H1 (cell line): ENCODE data around the gene PLK5. TPM values are rescaled to one million over a fixed set of nuclear protein-coding genes. Genes with fewer than 3 reads are reported as not detected.
A peak's percentile ranks its signal among the peaks of the same experiment; 100 is the strongest.

ENCODE experiments used
- ASH2L ChIP-seq: fragments of 200-600, 300-600 bp; sonication (generic); IDR thresholded peaks from one replicate; pipeline ENCODE4 v1.7.1; 2017; ENCODE audit warnings: low read length
- BACH1 ChIP-seq: IDR thresholded peaks from 2 replicates; pipeline ENCODE4 v1.6.1; 2012; ENCODE audit warnings: low read length, improper control_type of control experiment
- BRCA1 ChIP-seq: IDR thresholded peaks from 2 replicates; pipeline ENCODE4 v1.6.1; 2012; ENCODE audit warnings: low read depth, low read length, improper control_type of control experiment
- CEBPB ChIP-seq: IDR thresholded peaks from 2 replicates; pipeline ENCODE4 v1.6.1; 2012; ENCODE audit warnings: low read depth, low read length
- FOSL1 ChIP-seq: IDR thresholded peaks from 2 replicates; pipeline ENCODE4 v1.6.1; 2011; ENCODE audit warnings: mild to moderate bottlenecking, low read depth, low read length, moderate library complexity; ENCODE audit not compliant: insufficient read depth
- GABPA ChIP-seq: IDR thresholded peaks from 2 replicates; pipeline ENCODE4 v1.6.1; 2011; ENCODE audit warnings: mild to moderate bottlenecking, low read length, moderate library complexity, borderline replicate concordance; ENCODE audit not compliant: insufficient read depth
- GTF2F1 ChIP-seq: IDR thresholded peaks from 2 replicates; pipeline ENCODE4 v1.6.1; 2012; ENCODE audit warnings: low read depth, low read length, improper control_type of control experiment, borderline replicate concordance
- HDAC6 ChIP-seq: IDR thresholded peaks from one replicate; pipeline ENCODE4 v1.7.1; 2012; ENCODE audit warnings: low read depth, mild to moderate bottlenecking, inconsistent platforms, low read length, moderate library complexity
- JUN ChIP-seq: IDR thresholded peaks from 2 replicates; pipeline ENCODE4 v1.6.1; 2011; ENCODE audit warnings: low read depth, mild to moderate bottlenecking, improper control_type of control experiment, low read length
- KDM4A ChIP-seq: IDR thresholded peaks from one replicate; pipeline ENCODE4 v1.7.1; 2012; ENCODE audit warnings: low read depth, mild to moderate bottlenecking, moderate library complexity, low read length, inconsistent platforms; ENCODE audit not compliant: severe bottlenecking
- KDM5A ChIP-seq: fragments of 200-600 bp; IDR thresholded peaks from 2 replicates; pipeline ENCODE4 v1.7.1; 2012; ENCODE audit warnings: mild to moderate bottlenecking, low read length, inconsistent platforms, mixed read lengths
- NRF1 ChIP-seq: IDR thresholded peaks from 2 replicates; pipeline ENCODE4 v1.6.1; 2011; ENCODE audit warnings: mild to moderate bottlenecking, low read depth, low read length, improper control_type of control experiment
- POU5F1 ChIP-seq: IDR thresholded peaks from 2 replicates; pipeline ENCODE4 v1.6.1; 2011; ENCODE audit warnings: low read depth, mild to moderate bottlenecking, low read length, moderate library complexity
- RBBP5 ChIP-seq: IDR thresholded peaks from 2 replicates; pipeline ENCODE4 v1.7.1; 2012; ENCODE audit warnings: low read depth, mild to moderate bottlenecking, inconsistent platforms, low read length, moderate library complexity, borderline replicate concordance
- RNF2 ChIP-seq: fragments of 200-900, 300-1000 bp; sonication (generic); IDR thresholded peaks from 2 replicates; pipeline ENCODE4 v1.7.1; 2016; ENCODE audit warnings: borderline replicate concordance, low read depth, mild to moderate bottlenecking, antibody characterized with exemption, low read length; ENCODE audit not compliant: poor library complexity, severe bottlenecking; ENCODE audit errors: missing control alignments
- SIN3A ChIP-seq, 2 experiments: IDR thresholded peaks in 1 of 2; conservative IDR thresholded peaks in 1 of 2; 2 replicates each; pipeline ENCODE4 v1.6.1; 2011 to 2012; ENCODE audit warnings: low read length in 2 of 2, improper control_type of control experiment in 1 of 2, low read depth in 1 of 2, mild to moderate bottlenecking in 1 of 2
- SIX5 ChIP-seq: IDR thresholded peaks from 2 replicates; pipeline ENCODE4 v1.6.1; 2011; ENCODE audit warnings: mild to moderate bottlenecking, low read depth, low read length
- YY1 ChIP-seq: IDR thresholded peaks from 2 replicates; pipeline ENCODE4 v1.6.1; 2011; ENCODE audit warnings: low read depth, mild to moderate bottlenecking, low read length
- ZNF274 ChIP-seq: IDR thresholded peaks from 2 replicates; pipeline ENCODE4 v1.7.0; 2012; ENCODE audit warnings: low read length, borderline replicate concordance; ENCODE audit errors: extremely low read depth
- polyA plus RNA-seq, 7 experiments: library from polyadenylated mRNA; depleted of rRNA in 3 of 7; stranded (reverse) in 5 of 7; unstranded in 2 of 7; fragments of >200 nt in 5 of 7; fragments of 200-250 nt in 2 of 7; gene quantifications; 1 replicate in 5 of 7; 2 replicates in 1 of 7; 4 replicates in 1 of 7; pipeline versions ENCODE4 v1.2.1 to v1.2.3, GENCODE V29; 2011 to 2013; ENCODE audit warnings: missing spikeins in 2 of 7, mixed read lengths in 2 of 7
- total RNA-seq: library from RNA; stranded (reverse); fragmentation: NEBNext Ultra II Directional; extraction: Animal tissue kit (Norgen Biotek cat#: 25700); gene quantifications from 2 replicates; pipeline ENCODE4 v1.2.1, GENCODE V29; 2021
- TF ChIP-seq, protein P1 (sequence below): IDR thresholded peaks from 2 replicates; pipeline ENCODE4 v1.6.1; 2012; ENCODE audit warnings: inconsistent platforms
- TF ChIP-seq, protein P2 (sequence below): IDR thresholded peaks from 2 replicates; pipeline ENCODE4 v1.6.1; 2012; ENCODE audit warnings: low read length, inconsistent platforms

PLK5 gene
- total and polyA plus RNA-seq, 2 of the 8 experiments (the other 6 are each of a cell fraction or from before 2014, with no cell fraction given): 0.43 to 0.45 TPM

DNA sequence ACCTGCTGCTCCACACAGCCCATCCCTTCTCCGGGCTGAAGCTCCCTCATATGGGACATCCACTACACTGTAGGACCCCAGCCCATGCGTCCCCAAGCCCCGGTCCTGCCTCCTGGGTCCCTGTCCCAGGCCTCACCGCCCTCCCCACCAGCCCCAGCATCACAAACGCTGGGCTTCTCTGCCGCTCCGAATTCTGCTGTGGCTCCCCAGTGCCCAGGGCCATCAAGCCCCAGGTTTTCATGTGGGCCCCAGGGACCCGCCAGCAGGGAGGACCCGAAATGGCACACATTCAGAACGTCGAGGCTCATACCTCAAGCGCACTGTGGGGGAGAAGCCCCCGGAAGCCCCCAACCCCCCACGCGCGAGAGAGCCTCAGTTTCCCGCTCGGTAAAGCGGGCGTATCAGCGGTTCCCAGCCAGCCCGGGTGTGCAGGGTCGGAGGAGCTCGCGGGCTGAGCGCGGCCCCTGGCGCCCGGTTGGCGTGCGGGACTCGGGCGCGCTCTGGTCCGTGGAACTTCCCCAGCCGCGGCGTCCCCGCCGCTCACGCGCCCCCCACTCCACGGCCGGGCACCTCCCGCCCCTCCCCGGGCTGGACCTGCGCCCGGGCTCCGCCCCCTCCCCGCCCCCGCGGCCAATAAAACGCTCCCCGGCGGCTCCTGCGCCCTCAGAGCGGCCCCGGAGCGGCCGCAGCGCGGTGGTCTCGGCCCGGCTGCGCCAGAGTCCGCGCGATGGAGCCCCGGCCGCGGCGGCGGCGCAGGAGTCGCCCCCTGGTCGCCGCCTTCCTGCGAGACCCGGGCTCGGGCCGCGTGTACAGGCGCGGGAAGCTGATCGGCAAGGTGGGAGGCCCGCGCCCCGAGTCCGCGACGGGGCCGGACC is at the start of gene PLK5 (continued):
- TF ChIP-seq, protein P1, sequence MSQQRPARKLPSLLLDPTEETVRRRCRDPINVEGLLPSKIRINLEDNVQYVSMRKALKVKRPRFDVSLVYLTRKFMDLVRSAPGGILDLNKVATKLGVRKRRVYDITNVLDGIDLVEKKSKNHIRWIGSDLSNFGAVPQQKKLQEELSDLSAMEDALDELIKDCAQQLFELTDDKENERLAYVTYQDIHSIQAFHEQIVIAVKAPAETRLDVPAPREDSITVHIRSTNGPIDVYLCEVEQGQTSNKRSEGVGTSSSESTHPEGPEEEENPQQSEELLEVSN: peak; percentile 22; the same call in 1 of the 2 replicates
- TF ChIP-seq RBBP5 (no peak), POU5F1 (no peak), SIX5 (no peak), ZNF274 (no peak), GTF2F1 (no peak), BACH1 (0 out of 2 replicates have a peak, but pooled peaks have one; percentile 14), HDAC6 (no peak), KDM5A (no peak), KDM4A (peak; percentile 59), CEBPB (no peak), YY1 (no peak), ASH2L (no peak), BRCA1 (no peak), NRF1 (no peak), RNF2 (no peak), JUN (no peak), FOSL1 (no peak), SIN3A (conservative IDR thresholded peaks at IDR 0.05 in 1 of 2, IDR thresholded peaks at IDR 0.05 in 1 of 2; ENCODE audit: low read depth in 1 of 2, low read length in 2 of 2) (no peak), GABPA (0 out of 2 replicates have a peak, but pooled peaks have one; percentile 9)
- TF ChIP-seq, protein P2, sequence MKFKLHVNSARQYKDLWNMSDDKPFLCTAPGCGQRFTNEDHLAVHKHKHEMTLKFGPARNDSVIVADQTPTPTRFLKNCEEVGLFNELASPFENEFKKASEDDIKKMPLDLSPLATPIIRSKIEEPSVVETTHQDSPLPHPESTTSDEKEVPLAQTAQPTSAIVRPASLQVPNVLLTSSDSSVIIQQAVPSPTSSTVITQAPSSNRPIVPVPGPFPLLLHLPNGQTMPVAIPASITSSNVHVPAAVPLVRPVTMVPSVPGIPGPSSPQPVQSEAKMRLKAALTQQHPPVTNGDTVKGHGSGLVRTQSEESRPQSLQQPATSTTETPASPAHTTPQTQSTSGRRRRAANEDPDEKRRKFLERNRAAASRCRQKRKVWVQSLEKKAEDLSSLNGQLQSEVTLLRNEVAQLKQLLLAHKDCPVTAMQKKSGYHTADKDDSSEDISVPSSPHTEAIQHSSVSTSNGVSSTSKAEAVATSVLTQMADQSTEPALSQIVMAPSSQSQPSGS: no peak
